ENCODE results near the gene TRIP6.

The TRIP6 gene, protein sequence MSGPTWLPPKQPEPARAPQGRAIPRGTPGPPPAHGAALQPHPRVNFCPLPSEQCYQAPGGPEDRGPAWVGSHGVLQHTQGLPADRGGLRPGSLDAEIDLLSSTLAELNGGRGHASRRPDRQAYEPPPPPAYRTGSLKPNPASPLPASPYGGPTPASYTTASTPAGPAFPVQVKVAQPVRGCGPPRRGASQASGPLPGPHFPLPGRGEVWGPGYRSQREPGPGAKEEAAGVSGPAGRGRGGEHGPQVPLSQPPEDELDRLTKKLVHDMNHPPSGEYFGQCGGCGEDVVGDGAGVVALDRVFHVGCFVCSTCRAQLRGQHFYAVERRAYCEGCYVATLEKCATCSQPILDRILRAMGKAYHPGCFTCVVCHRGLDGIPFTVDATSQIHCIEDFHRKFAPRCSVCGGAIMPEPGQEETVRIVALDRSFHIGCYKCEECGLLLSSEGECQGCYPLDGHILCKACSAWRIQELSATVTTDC

DNA sequence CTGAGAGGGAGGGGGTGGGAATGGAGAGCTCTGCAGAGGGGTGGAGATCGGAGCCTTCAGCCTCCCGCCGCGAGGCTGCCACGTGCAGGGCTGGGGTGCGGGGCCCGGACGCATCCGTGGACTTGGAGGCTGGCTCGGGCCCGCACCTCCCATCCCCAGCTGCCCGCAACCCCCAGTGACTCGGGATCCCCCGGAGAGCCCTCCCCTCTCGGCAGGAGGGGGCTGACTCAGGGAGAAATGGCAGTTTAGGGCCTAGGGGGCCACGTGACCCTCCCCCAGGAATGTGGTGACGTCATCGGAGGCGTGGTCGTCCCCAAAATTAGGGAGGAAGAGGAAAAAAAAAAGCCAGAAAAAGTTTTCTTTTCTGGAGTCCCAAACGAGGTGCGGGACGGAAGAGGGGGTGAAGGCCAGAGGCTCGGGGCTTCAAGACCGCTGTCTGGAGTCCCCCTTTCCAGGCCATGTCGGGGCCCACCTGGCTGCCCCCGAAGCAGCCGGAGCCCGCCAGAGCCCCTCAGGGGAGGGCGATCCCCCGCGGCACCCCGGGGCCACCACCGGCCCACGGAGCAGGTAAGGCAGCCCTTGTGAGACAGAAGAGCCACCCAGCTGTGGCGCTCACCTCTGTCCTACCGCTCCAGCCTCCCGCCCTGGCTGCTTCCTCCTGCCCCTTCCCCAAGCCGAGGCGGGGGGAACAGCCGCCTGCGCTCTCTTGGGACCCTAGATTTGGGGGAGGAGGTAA lies at the start of gene TRIP6:
TRIP6 (plus strand) TSS at position 348 of the 736 bp plus-strand sequence; CDS start at position 459, 111 bp downstream.
- peak; percentile 88 for DNase-seq

- DNase-seq: no peak
Measured at GRCh38 chr7:100818366-100818765, 48.8 kb upstream of the TRIP6 start.

- no peak for DNase-seq
Measured at GRCh38 chr7:100818825-100819224, 48.4 kb upstream of the TRIP6 start.

GRCh38 chr7:100819586-100819985 lies 47.6 kb upstream of the TRIP6 start:
- no peak for DNase-seq

GRCh38 chr7:100822236-100823139 lies 44.7 kb upstream of the TRIP6 start:
- DNase-seq: no peak

DNA sequence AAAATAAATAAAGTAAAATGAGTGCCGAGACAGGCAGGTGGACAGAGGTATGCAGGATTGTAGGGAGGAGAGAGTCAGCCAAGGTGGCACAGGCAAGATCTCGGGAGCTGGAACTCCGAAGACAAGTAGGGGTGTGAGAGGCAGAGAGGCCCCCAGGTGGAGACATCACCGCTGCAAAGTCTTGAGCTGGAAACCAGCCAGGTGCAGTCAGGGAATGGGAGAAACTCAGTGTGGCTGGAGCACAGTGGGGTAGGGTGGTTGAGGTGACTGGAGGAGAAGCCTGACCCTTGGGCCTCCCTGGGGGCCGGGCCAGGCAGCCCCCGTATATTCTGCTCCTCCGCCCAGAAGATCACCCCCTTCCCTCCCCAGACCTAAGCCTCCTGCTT lies 44.1 kb upstream of the TRIP6 start:
- DNase-seq: no peak

DNA sequence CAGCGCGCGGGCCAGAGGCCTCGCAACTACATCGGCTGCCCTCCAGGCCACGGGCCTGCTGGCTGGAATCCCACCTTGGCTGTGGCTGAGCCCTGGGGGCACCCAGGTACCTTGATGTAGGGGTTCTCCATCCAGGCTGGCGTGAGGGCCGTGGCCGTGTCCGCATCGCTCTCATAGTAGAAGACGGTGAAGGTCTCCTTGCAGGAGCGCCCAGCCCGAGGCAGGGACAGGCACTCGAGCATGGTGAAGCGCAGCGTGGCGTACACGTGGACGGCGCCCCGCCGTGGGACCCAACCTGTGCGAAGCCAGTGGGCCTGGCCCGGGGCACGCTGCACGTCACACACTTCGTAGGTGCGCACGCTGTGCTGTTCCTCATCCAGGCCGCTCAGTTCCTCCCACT lies 43.7 kb upstream of the TRIP6 start:
- no peak for DNase-seq

- no peak for DNase-seq
Measured at GRCh38 chr7:100824499-100825214, 42.5 kb upstream of the TRIP6 start.

GRCh38 chr7:100825215-100825671 lies 41.9 kb upstream of the TRIP6 start:
- no peak for DNase-seq

GRCh38 chr7:100825751-100826513 lies 41.3 kb upstream of the TRIP6 start:
- DNase-seq: peak; percentile 81

DNA sequence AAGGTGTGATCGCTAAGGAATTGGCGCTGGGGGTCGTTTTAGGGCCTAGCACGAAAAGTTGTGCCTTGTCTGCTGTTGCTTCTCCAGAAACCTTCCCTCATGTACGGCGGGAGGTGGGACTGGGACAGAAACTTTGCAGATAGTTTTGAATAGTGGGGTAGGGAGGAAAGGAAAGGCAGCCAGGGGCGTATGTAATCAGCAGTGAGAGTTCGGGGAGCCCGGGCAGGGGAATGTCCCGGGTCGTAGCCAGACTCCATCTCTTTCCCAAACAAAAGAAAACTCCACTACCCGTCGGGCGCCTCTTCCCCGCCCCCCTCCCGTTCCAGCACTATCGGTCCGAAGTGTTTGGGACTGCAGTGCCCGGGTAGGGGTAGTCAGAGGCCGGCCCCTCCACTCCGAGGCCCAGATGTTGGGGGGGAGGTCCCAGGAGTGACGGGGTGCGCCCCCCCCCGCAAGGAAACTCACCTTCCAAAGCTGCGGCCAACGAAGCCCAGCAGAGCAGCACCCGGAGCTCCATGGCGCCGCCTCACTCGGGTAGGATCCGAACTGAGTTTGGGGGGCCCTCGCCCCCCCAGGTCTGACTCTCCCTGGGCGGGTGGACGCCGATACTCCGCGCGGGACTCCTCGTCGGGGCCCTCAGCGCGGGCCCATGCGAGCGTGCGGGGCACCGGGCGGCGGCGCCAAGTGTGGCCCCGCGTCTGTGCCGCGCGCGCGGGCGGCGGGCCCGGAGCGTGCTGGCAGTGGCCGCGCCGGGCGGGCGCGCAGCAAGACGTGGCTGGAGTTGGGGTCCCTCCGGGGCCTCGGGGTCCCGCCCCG lies 40.5 kb upstream of the TRIP6 start:
- DNase-seq: peak; percentile 41

DNA sequence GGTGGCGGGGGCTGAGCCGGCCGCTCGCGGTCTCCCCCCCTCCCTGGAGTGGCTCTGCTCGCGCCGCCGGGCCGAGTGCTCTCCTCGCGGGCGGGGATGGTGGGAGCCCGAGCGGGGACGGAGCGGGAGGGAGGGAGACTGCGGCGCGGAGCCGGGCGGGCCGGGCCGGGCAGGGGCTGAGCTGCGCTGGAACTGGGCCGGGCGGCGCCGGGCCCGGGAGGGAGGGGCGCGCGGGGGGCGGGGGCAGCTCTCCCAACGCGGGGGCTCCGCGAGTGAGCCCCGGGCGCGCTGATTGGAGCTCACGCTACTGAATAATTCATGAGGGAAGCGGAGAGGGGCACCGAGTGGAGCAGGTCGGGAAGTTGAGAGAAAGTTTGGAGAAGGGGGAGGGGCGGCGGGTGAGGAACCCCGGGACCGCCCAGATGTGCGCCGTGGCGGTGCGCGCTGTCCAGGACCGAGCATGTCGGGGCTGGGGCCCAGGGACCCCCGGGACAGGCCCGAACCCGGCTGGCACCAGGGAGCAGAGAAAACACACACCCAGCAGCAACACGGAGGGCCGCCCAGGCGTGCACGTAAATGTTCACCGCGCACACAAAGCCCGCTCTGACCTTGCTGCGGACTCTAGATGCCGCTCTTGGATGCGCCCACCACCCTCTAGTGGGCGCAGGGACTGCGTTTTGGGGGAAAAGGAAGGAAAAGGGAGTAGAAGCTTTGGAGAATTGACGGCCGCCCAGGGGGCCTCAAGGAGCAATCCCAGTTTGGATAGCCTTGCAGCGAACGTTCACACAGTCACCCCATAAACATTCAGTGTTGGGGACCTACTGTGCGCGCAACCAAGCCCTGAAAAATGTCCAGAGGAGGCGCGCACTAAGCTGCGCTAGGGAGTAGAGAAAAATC lies 39.6 kb upstream of the TRIP6 start, which contains the start of gene EPHB4:
EPHB4 (minus strand) TSS at position 194 of the 897 bp plus-strand sequence. CDS start 493 bp downstream, outside the sequence.
- DNase-seq: peak; percentile 84

GRCh38 chr7:100829150-100829716 lies 38.0 kb upstream of the TRIP6 start:
- peak; percentile 90 for DNase-seq

GRCh38 chr7:100830396-100830795 lies 36.8 kb upstream of the TRIP6 start:
- no peak for DNase-seq

GRCh38 chr7:100832281-100832633 lies 34.9 kb upstream of the TRIP6 start:
- DNase-seq: no peak

DNA sequence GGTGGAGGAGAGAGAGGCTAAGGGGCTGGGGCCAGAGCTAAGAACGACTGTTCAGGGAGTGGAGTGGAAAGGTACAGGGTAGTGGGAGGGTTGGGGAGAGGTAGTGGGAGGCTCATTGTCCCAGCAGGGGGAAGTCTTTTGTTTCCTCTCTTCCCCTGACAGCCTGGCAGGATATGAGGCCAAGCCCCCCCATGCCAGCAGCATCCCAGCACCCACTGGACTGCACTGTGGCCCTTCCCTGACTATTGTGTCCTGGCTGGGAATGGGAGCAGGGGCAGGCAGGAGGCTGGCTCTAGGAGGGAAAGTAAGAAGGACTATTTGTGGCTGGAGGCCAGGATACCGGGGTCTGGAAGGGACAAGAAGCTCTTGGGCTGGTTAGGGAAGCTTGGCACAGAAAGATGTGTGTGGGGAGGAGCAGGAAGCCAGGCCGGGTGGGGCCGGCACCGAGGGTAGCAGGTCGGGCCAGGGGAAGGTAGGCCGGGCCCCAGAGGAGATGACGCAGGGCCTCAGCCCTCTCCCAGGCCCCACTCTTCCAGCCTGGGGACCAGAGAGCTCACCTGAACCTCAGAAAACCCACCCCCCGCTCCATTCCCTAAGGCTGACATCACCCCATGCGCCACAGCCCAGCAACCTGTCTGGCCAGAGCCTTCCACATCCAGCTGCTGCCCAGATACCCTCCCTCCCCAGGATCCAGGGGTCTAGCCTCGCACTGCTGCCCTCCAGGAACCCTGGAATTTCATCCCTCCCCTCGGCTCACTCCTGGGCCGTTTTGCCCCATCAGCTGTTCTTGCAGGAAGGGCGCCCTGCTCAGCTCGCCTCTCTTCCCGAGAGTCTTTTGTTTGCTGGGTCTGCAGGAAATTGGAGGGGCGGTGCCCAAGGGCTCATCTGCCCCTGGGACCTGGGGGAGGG lies 31.0 kb upstream of the TRIP6 start:
- DNase-seq: peak; percentile 46

GRCh38 chr7:100836812-100837098 lies 30.4 kb upstream of the TRIP6 start:
- no peak for DNase-seq

Data from hematopoietic multipotent progenitor cell treated with erythropoietin and hydrocortisone succinate and interleukin-3 and kit ligand, for 4 days (in vitro differentiated cells).